Measurements from ENCODE around the gene KIF14. TPM values are rescaled to one million over a fixed set of nuclear protein-coding genes. Genes with fewer than 3 reads are reported as not detected.

KIF14 gene
- total and polyA plus RNA-seq, 2 of the 4 experiments (the other 2 are of a cell fraction) = 2.3 to 4.7 TPM

- Histone ChIP-seq H3K18ac (ENCODE audit: low read depth, low read length) (no peak overlapping the region), H4K91ac (ENCODE audit: insufficient read depth, low read depth, low read length) (no peak overlapping the region), H3K56ac (ENCODE audit: extremely low read depth, insufficient read depth, low read length) (no peak overlapping the region), H2BK5ac (ENCODE audit: low read depth, low read length, poor library complexity, severe bottlenecking) (peak overlapping the region; percentile 43), H3K4me3 (ENCODE audit: insufficient read depth, low read depth, low read length) (no peak overlapping the region), H3K4ac (ENCODE audit: low read depth, low read length) (no peak overlapping the region), H2AK5ac (ENCODE audit: low read depth, low read length) (no peak overlapping the region), H4K8ac (ENCODE audit: low read depth in 2 of 2, low read length in 2 of 2) (no peak overlapping the region), H3K27ac (ENCODE audit: insufficient read depth, low read length) (no peak overlapping the region), H3K9me1 (ENCODE audit: insufficient read depth, low read length) (no peaks in the 10 kb centered on the region), H3K4me2 (ENCODE audit: low read depth, low read length) (no peak overlapping the region), H2BK20ac (ENCODE audit: low read depth, low read length) (no peak overlapping the region), H2BK15ac (ENCODE audit: low read depth, low read length) (no peak overlapping the region), H3K23ac (ENCODE audit: low read depth, low read length) (no peak overlapping the region), H2BK120ac (ENCODE audit: low read depth, low read length) (no peak overlapping the region), H3K27me3 (ENCODE audit: control insufficient read depth, insufficient read depth, low read length) (no peaks in the 10 kb centered on the region), H3K4me1 (ENCODE audit: control insufficient read depth, insufficient read depth, low read length) (no peaks in the 10 kb centered on the region), H2AFZ (replicated peaks; ENCODE audit: low read length, poor library complexity) (no peak overlapping the region), H3K14ac (replicated peaks; ENCODE audit: low read depth, low read length) (no peak overlapping the region), H3K9me3 (ENCODE audit: control insufficient read depth, insufficient read depth, low read length) (no peaks in the 10 kb centered on the region), H3K9ac (ENCODE audit: low read depth, low read length) (no peak overlapping the region), H3K36me3 (ENCODE audit: control insufficient read depth, insufficient read depth, low read length) (no peaks in the 10 kb centered on the region), H4K5ac (ENCODE audit: low read depth, low read length) (no peak overlapping the region), H3K79me1 (ENCODE audit: low read depth in 1 of 2, low read length in 2 of 2) (no peaks in the 10 kb centered on the region), H4K20me1 (ENCODE audit: insufficient read depth, low read length) (no peaks in the 10 kb centered on the region), H2AK9ac (replicated peaks; ENCODE audit: low read depth, low read length, poor library complexity) (no peak overlapping the region)
- no peak for TF ChIP-seq CTCF (conservative IDR thresholded peaks at IDR 0.05; ENCODE audit: low read depth, low read length)
- TF ChIP-seq NFE2L2 (IDR thresholded peaks at IDR 0.05; ENCODE audit: low read depth, low read length) = no peak
- no peak for TF ChIP-seq MAZ (IDR thresholded peaks at IDR 0.05; ENCODE audit: borderline replicate concordance, low read depth, low read length)
- intact Hi-C loops (cut with micrococcal nuclease) = no loop called here
- dilution Hi-C loops (cut with HindIII; ENCODE audit: low sequenced_read_pairs, unreplicated experiment) = no loop called here
- in situ Hi-C loops (cut with MboI; ENCODE audit: low sequenced_read_pairs) = no loop called here
- WGBS, 2 experiments (ENCODE audit: extremely low coverage in 2 of 2, insufficient read length in 1 of 2) = 57% methylated on average over 1 of the region's 1 CpG; no CpG with 5 or more reads in 1 of the 2 experiments
- BruUV-seq (replicated peaks) = no TSS peak
- POLR2A ChIA-PET (ENCODE audit: unreplicated experiment) = no interaction called here
- ATAC-seq (ENCODE audit: low read depth) (no peak), DNase-seq (no peak)
- CTCF ChIA-PET = no interaction called here
Measured at GRCh38 chr1:200540281-200540680, 80.3 kb downstream of the KIF14 start.

All from IMR-90 (cell line).